Ecto neural progenitor cell (in vitro differentiated cells): ENCODE data around the gene LOXL3.

ENCODE experiments used
- DNase-seq: peaks from one replicate; pipeline ENCODE4 v3.0.0-alpha.2; 2018; ENCODE audit warnings: low spot score

Gene LOXL3

DNA sequence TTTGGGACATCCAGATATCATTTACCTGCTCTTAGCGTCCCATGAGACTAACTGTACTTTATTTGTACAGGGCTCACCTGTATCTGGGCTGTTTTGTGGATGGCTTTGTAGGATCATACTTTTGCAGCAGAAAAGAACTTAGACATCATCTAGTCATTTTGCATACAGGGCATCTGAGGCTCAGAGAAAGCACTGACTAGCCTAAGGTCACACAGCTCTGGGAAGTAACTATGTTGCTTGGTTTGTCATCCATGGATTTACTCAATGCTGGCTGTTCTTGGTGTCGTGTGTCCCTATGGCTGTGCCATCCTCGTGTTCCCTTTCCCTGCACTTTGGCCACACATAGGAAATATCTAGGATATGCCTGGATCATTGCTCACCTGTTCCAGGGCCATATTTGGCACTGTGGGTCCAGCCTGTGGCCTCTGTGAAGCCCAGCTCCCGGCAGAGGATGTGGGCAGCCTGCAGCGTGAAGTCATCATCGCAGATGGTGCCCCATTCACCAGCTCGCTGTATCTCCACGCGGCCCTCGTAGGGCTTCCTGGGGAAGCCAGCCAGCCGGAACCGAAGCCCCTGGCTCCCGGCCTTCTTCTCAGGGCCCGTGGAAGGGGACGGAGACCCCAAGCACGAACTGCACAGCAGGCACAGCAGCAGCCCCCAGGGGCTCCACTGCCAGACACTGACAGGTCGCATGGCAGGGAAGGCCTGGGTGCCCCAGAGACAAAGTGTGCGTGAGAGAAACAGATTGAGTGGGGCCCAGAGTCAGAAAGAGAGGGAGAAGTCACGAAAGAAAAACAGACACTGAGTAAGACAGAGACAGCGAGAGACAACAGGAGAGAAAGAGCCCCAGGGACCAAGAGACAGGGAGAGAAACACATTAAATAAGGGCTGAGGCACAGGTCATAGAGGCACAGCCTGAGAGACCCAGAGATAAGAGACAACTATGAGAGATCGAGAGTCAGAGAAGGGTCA is 1.5 kb downstream of the LOXL3 start:
- DNase-seq: peak; percentile 47

DNA sequence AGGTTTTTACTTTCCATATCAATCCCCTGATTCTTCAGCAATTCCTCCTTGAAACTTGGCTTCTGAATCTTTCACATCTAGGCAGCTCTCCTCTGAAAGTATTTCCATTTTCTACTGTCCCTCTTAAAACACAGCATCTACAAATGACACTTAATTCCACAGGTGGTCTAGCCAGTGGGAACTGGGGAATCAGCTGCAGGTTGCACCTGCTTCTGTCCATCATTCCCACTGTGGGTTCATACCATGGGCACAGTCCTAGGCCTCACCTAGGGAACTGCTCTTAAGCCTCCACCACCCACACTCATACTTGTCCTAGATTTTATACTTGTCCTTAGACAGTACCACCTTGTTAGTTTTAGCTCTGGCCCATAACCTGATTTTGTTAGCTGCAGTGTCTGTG is 2.2 kb downstream of the LOXL3 start:
- DNase-seq: peak; percentile 28

DNA sequence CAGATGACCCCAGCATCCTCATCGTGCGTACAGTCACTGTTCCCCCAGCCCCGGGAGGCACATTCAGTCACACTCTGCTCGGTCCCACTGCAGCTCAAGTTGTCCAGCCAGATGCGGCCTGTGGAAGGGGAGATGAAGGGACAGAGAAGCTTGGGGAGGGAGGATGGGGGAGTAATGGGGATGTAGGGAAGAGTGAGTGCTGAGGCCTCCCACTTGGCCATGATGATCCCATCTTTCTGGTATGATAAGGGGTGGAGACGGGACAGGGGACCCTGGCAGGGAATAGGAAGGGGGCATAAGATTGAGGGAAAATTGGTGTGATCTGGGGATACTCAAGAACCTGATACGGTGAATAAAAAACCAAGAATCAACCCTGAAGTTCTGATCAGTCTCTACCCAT is 3.5 kb downstream of the LOXL3 start:
- DNase-seq: peak; percentile 44

DNA sequence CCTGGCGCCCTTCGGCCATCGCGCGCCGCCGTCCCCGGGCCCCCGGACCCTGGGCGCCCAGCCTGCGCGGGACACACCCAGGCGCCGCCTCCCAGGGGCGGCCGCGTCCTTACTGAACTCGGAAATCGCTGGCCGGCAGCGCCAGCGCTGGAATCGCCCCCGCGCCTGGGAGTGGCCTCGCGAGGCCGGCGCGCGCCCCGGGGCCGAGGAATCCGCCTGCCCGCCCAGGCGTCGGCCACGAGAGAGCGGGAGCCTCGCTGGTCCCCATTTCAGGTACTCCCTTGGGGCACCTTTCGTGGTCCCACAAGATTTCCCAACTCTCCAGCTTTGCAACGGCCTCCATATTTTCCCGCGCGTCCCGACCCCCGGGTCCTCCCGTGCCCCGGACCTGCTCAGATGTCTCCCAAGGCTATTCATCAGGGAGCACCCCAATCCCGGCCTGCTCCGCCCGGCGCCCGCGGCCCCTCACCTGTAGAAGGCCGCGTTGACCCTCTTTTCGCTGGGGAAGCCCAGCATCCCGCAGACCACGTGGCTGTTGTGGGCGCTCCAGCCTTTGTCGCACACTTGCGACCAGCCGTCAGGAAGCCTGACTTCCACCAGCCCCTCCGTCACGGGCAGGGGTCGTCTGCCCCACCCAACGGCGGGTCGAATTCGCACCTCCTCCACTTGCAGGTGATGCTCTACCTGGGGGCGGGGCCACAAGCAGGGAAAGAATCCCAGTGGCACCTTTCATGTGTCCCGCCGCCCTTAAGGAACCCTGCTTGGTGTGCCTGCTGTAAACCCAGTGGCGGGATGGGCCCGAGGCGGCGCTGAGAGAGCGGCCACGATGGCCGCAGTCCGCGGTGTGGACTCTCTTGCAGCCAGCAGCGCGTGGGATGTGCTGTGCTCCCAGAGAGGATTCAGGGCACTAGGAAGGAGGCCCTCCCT is 4.6 kb downstream of the LOXL3 start:
- peak; percentile 75 for DNase-seq

DNA sequence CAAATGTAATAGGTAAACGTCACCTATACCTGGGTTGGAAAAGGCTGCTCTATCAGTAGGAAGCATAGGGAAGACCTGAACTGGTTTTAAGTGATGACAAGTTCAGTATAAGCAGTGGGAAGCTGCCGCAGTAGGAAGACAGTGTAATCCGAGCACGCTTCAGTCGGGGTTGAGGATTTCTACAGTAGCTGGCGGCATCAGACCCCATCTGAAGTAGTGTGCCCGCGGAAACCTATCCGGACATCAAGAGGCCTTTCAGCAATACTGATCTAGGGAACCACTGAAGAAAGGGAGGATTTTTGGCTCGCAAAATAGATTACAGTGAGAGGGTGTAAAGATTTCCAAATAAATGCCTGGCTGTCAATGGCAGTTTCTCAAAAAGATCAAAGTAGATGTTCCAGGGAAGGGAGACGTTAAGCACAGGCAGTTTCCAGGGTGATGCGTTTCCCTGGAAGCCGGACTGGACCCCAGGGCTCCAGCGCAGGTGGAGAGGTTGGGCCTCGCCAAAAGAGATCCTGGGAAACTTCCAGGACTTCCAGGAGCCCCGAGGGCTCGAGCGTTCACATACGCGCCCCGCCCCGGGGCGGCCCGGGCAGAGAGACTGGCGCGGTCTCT is 5.3 kb downstream of the LOXL3 start:
- peak; percentile 42 for DNase-seq

DNA sequence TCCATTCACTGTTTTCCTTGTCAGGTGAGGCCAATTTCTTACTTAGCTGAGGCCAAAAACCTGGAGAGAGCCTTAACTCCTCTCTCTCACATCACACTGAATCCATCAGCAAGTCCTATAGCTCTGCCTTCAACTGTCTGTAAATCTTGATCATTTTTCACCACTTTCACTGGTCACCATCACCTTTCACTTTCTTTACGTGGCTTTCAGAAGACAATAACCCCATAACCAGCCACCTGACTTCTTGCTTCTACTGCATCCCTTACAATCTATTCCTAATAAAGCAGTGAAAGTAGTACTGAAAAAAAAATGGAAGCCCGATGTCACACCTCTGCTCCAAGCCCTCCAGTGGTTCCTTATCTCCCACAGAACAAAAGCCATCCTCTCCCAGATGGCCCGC is 7.7 kb downstream of the LOXL3 start:
- no peak for DNase-seq

DNA sequence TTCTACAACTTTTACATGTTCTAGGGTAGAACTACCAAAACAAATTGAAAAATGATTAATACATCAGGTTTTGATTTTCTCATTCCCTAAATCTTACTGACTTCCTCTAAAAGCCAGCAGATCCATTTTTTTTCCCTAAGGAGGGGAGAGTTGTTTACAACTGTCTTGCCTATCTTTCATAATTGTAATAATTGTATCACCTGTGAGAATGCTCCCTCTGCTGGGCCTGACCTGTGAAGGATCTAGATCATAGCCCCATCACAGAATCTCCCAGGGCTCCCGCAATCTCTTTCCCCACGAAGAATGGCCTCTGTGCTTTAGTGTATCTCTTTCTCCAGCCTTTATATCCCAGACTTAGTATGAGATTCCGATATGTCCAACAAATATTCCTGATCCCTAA is 9.1 kb downstream of the LOXL3 start:
- no peak for DNase-seq

DNA sequence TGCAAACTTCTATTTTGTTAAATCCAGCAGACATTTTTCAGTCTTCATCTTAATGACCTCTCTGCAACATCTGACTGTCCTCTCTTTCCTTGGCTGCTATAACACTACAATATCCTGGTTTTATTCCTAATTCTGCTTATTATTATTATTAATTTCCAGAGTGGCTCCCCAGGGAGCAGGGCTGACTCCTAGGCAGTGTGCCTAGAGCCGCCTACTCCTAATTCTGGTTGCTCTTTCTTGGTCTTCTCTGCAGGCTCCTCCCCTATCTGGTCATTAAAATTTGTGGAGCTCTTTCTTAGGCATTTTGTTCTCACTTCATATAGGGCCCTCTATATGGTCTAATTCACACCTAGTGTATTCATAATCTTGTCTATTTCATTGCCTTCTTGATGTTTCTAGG is 10.8 kb downstream of the LOXL3 start:
- no peak for DNase-seq

DNA sequence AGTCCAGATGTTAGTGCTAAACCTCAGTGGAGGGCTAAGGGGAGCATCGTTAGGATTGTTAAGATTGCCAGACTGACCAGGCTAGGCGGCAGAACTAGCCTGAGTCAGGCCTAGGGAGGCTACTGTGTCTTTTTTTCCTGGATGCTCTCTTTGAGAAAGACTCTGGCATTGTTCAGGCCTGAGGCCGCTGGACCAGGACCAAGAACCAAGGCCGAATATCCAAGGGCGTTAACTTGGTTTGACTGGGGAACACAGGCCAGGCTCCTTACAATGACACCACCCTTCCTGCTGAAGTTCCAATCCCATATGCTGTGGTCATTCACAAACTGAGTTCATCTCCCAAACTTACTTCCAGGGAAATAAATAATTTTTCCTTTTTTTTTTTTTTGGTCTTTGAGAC is 13.5 kb downstream of the LOXL3 start:
- no peak for DNase-seq

DNA sequence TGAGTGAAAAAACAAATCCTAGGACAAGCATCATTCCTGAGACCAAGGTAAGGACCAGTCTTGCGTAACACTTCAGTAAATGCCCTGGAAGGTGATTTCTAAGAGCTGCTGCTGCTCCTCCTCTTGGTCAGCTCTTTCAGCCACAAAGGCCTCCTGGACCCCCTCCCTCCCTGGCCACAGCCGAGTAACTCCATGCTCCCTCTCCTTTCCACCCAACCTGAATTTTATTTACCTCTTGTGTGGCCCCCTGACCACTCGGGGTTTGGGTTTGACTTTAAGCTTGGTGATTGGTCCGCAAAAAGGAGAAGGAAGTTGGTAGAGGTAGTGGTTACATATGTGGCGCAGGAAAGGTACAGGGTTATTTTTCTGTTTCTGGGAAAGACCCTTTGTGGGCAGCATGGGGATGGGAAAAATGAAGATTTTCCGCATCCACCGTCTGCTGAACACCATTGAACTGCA is 14.8 kb downstream of the LOXL3 start:
- DNase-seq: no peak

DNA sequence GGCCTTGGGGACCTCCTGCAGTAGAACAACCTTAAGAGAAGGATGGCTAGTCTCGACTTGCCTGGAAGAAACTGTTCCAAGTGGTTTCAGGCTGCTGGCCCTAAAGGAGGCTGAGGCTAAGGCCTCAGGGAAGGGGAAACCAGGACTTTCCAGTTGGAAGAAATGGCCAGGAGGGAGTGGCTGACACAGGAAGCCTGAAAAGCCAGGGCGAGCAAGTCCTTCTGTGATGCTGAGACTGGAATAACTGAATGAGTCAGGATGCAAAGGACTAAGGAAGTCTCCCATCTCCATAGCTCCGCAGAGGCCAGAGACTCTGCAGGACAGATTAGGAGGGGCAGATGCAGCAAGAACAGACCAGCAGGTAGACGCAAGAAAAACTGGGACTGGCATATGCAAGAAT is 16.6 kb downstream of the LOXL3 start:
- no peak for DNase-seq

DNA sequence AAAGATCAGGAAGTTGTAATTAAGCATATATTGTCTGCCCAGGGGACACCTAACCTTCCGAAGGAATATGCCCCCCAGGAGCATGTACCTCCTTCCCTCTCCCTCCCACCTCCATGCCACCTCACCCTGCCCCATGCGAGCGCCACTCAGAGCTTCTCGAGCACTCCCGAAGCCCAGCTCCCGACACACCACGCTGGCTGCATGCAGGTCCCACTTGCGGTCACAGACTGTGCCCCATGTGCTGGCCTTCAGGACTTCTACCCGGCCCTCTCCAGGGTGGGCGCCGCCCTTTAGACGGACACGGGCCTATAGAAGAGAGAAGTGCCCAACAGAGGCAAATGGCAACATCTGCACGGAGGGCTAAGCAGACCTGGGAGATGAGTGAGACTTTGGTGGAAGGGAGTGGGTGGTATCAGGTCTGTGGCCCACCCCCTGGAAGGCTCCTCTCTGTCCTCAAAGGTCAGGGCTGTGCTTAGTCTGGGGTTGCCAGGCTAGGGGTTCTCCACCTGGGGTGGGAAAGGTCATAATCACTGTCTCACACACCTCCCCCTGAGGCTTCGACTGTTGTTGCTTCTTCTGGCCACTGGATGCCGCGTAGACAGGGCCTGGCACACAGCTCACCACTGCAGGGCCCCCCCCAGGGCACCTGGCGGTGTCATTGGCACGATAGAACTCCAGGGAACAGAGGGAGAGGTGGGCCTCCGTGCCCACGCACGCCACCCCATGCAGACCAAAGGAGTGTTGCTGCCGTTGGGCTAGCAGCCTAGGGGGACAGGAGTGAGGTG is 17.4 kb downstream of the LOXL3 start:
- DNase-seq: no peak

DNA sequence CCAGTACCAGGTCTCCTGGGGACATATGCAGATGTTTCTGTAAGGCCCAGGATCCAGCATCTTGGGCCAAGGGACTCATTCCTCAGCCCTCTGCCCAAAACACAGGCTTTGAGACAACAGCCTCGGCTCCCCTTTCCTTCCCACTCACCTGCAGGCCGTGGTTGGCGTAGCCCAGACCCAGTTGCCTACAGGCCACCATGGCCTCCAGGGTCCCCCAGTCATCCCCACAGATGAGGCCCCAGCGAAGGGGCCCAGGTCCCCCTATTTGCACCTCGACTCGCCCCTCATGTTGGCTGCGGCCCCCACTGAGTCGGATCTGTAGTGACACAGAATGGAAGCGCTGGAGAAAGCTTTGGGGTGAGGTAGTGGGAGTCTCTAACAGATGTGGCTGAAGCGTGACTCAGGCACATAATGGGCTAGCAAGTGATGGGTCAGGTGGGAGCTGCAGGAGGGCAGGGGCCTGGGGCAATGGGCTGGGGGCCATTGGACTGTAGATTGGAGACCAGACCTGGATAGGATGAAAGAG is 18.2 kb downstream of the LOXL3 start:
- no peak for DNase-seq

DNA sequence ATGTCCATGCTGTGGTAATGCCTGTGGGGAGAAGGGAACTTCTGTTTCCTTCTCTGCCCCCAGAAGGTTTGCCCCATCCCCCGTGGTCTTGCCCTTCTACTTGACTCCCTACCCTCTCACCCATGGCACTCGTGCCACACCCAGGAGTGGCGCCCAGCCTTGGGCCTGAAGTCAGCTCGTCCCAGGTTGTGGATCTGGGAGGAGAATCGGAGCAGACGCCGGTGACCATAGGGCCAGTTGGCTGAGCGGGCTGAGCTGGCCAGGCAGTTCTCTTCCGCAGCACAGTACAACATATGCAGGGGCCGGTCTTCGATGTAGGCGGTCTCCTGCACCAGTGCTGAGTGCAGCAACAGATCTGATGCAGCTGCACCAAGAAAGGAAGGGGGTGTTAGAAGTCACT is 19.3 kb downstream of the LOXL3 start:
- no peak for DNase-seq

DNA sequence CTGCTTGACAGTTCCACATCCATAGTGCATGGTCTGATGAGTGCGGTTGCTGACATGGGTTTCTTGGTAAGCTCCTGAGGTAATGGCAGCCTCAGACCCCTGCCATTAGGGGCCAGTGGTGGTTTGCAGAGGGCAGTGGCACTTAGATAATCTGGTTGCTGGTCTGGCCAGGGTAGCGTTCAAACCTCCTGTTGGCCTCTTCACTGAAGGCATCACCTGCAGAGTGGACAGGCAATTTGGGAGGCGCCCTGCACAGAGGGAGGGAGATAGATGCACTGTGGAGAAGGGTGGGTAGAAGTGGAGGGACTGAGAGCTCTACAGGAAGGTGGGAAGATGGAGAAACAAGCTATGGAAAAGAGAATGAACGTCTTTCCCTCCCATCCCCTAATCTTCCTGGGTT is 20.3 kb downstream of the LOXL3 start:
- no peak for DNase-seq

DNA sequence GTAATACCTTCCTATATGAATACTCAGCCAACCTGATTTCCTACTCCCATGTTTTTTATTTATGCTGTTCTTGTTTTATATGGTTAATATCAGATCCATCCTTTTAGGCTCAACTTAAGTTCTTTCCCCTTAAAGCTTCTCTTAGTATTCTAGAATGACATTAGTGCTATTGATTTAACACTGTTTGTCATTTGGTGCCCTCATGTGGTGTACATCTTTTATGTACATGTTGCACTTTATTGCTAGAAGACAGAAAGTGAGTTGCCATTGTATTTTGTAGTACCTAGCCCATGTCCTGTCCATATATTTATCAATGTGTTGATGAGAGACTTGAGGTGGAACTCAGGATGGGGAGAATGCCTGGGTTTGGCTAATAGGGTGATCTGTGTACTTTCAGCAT is 21.5 kb downstream of the LOXL3 start:
- no peak for DNase-seq

DNA sequence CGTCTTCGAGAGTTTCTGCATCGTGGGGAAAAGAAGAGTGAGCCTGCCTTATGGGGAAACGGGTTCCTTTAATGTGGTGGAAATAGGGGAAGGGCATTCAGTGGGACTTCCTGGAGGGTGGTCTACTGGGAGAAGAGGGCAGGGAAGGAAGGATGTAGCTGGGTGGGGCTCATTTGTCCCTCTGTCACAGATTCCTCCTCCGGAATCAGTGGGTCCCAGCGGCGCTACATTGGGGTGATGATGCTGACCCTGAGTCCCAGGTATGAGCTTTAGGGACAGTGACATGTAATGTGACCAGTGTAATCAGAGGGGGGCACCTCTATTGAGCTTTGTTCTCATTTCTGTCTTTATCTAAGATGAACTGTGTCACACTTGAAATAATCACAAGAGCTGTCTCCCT is 22.1 kb downstream of the LOXL3 start:
- no peak for DNase-seq

DNA sequence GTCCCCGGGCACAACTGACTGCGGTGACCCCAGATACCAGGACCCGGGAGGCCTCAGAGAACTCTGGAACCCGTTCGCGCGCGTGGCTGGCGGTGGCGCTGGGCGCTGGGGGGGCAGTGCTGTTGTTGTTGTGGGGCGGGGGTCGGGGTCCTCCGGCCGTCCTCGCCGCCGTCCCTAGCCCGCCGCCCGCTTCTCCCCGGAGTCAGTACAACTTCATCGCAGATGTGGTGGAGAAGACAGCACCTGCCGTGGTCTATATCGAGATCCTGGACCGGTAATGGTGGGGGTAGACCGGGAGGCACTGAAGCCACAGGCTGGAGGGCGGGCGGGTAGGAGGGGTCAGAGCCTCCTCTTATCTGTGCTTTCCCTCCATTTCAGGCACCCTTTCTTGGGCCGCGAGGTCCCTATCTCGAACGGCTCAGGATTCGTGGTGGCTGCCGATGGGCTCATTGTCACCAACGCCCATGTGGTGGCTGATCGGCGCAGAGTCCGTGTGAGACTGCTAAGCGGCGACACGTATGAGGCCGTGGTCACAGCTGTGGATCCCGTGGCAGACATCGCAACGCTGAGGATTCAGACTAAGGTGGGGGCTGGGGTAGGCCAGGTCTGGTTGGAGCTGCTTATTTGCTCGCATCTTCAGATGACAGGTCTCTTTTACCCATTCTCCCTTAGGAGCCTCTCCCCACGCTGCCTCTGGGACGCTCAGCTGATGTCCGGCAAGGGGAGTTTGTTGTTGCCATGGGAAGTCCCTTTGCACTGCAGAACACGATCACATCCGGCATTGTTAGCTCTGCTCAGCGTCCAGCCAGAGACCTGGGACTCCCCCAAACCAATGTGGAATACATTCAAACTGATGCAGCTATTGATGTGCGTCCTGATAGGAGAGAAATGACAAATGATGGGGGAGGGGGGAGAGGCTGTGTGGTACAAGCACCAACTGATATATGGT is 23.2 kb downstream of the LOXL3 start:
- no peak for DNase-seq

DNA sequence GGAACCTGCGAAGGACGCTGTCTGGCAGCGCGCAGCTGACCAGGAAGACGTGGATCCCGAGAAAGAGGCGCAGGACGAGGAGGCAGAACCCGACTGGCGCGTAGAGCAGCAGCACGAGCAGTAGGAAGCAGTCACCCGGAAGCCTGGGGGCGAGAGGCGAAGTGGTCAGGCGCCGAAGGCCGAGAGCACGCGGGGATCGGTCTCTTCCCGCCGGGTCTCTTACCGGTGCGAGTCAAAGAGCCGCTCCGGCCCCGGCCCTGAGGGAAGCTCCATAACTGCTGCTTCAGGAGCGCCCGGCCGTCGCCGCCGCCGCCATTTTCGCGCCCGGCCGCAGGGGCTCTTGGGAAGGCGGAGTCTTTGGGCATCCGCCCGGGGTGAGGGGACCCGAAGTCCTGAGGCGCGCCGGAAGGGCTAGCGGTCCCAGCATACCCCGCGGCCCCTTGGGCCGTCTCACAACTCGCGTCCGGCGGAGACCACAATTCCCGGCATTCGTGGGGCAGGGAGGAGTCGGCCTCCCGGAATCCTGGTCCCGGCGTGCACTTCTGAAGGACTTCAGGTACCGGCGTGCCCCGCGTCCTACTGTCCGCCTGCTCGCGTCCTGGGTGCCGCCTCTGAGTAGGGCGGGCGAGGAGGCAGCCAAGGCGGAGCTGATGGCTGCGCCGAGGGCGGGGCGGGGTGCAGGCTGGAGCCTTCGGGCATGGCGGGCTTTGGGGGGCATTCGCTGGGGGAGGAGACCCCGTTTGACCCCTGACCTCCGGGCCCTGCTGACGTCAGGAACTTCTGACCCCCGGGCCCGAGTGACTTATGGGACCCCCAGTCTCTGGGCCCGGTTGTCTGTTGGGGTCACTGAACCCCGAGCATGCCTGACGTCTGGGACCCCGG is 24.1 kb downstream of the LOXL3 start, which contains the start of the genes AUP1 and HTRA2:
Gene AUP1, minus strand, starts transcription at position 350 of the 882 bp plus-strand sequence. Its CDS starts 77 bp downstream, at position 273.
Gene HTRA2, plus strand, starts transcription at position 577 of the 882 bp plus-strand sequence. Its CDS starts 74 bp downstream, at position 651.
- DNase-seq: peak; percentile 99
